Endometrium (tissue), 2 donors: ENCODE measurements around the gene RSBN1.
"Not testable (repeated sequence)": the region's sequence is repeated elsewhere in the genome, so short reads cannot be mapped to it uniquely, and the experiment has no call there.

ENCODE experiments used
- FAIRE-seq: peaks from 2 replicates; lab custom pipeline; 2012; peaks lifted over from hg19 to GRCh38; lab: Jason Lieb, UNC
- donor health status: control.
- donor health status: control.

The RSBN1 gene

GRCh38 chr1:113780374-113781146 is 31.7 kb downstream of the RSBN1 start:
- FAIRE-seq, result no peak

GRCh38 chr1:113779542-113779941 is 32.7 kb downstream of the RSBN1 start:
- FAIRE-seq, result no peak

- FAIRE-seq, result no peak
These were observed 34.7 kb downstream of the RSBN1 start for GRCh38 chr1:113777561-113777960.

- FAIRE-seq, result no peak
These were observed 42.2 kb downstream of the RSBN1 start for GRCh38 chr1:113770031-113770430.

- FAIRE-seq, result no peak
These were observed 42.7 kb downstream of the RSBN1 start for GRCh38 chr1:113769601-113769970.

- FAIRE-seq, result no peak
These were observed 43.2 kb downstream of the RSBN1 start for GRCh38 chr1:113768916-113769600.

GRCh38 chr1:113765306-113766230 is 46.7 kb downstream of the RSBN1 start:
- FAIRE-seq, result no peak

GRCh38 chr1:113763661-113764060 is 48.6 kb downstream of the RSBN1 start:
- no peak for FAIRE-seq

GRCh38 chr1:113761937-113762336 is 50.3 kb downstream of the RSBN1 start:
- FAIRE-seq, result no peak

GRCh38 chr1:113760102-113761080 is 51.9 kb downstream of the RSBN1 start:
- no peak for FAIRE-seq

- FAIRE-seq, result no peak
These were observed 52.8 kb downstream of the RSBN1 start, which contains the start of gene PHTF1 for GRCh38 chr1:113759333-113760101. TSS of gene PHTF1 (minus strand) at chr1:113759486. CDS start at chr1:113758703, 783 bp downstream.

- FAIRE-seq, result no peak
These were observed 53.5 kb downstream of the RSBN1 start for GRCh38 chr1:113758631-113759332.

- no peak for FAIRE-seq
These were observed 55.8 kb downstream of the RSBN1 start for GRCh38 chr1:113756461-113756860.

GRCh38 chr1:113753333-113753732 is 58.9 kb downstream of the RSBN1 start:
- not testable (repeated sequence) for FAIRE-seq

GRCh38 chr1:113751516-113751915 is 60.8 kb downstream of the RSBN1 start:
- no peak for FAIRE-seq

GRCh38 chr1:113751114-113751513 is 61.2 kb downstream of the RSBN1 start:
- FAIRE-seq, result no peak

- no peak for FAIRE-seq
These were observed 62.9 kb downstream of the RSBN1 start for GRCh38 chr1:113749402-113749801.

- no peak for FAIRE-seq
These were observed 64.9 kb downstream of the RSBN1 start for GRCh38 chr1:113747376-113747775.

- no peak for FAIRE-seq
These were observed 66.9 kb downstream of the RSBN1 start for GRCh38 chr1:113745425-113745824.

GRCh38 chr1:113744114-113744513 is 68.2 kb downstream of the RSBN1 start:
- FAIRE-seq, result no peak
